ENCODE data around the gene TMEM269.

The TMEM269 gene, protein sequence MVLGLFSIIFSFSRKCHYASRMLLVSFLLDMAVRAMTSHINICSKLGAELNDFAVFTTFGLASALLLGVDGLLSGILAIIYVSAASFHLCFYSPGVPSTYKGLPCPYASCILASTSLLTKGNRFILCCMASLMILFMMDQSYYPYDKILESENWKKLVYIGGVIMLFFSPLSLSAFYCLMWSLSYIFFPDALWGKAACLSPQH

GRCh38 chr1:42784946-42785693 is at the start of gene TMEM269:
TMEM269 (plus strand) TSS chr1:42784991; CDS start chr1:42789894, 4,903 bp downstream.
- no peak for DNase-seq

DNA sequence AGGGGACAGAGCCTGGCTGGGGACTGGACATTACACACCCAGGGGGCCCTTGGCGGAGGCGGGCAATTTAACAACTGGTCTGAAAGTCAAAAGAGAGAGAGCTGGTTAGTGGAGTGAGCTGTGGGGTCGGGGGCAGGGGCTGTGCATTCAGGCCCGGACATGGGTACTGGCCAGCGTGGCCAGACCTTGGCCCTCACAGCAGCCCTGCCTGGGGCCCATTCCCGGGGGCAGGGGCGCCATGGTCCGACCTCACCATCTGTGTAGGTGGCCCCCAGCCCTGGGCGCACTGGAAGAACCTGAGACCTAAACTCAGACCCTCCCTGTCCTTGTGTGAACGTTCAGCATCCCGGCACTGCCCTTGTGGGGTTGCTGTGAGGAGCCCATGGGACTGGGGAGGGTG is 49.7 kb upstream of the TMEM269 start:
- no peak for DNase-seq

DNA sequence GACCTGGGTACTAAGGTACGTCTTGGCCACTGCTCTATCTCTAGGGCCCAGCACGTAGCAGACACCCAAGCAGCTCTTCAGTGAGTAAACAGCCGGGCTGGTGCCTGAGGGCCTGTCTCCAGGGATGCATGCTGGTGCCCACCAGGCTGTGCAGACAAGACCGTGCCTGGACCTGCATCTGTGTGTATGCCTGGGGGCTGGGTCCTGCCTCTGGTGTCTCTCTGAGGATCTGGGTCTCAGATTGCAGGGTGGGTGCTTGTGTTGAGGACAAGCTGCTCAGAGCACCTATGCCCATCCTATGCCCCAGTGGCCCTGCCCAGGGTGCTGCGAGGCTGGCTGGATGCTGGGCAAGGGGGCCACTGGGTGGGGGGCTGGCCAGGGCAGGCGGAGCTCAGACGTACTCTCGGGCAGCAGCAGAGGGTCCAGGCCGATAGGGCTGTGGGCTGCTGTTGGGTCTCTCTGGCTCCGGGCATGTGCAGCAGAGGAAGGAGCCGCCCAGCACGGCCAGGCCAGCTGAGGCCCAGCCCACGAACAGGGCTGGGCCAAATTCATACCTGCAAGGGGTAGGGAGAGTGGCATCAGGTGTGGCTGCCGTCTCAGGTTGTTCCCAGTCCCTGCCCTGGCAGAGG is 49.2 kb upstream of the TMEM269 start:
- no peak for DNase-seq

GRCh38 chr1:42736152-42736551 is 48.6 kb upstream of the TMEM269 start:
- DNase-seq, result peak; percentile 8

DNA sequence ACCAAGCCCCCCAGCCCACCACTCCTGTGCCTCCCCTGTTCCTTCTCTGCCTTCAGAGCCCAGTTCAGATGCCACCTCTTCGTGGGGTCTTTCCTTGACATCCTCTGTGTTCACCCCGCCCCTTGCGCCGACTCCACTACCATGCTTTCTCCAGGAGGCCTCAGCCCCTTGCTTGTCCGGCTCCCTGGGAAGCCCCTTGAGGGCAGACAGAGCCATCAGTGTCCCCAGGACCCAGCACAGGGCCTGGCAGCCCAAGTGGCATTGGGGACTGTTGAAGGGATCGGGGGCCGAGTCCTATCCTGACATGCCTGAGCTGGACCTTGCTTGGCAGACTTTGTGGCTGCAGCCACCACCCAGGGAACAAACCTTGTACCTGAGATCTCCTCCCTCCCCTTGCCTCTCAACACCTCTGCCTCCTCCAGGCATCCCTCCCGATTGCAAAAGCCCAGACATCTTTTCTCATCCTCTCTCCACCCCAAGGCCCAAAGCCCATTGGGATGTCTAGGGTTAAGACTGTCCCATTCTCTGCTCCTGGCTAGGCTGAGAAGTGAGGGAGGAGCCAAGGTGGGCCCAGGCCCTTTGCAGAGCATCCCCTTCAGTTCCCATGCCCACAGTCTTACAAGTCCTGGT is 48.1 kb upstream of the TMEM269 start:
- no peak for DNase-seq

GRCh38 chr1:42737257-42737656 is 47.5 kb upstream of the TMEM269 start:
- no peak for DNase-seq

- DNase-seq, result no peak
These were observed 46.7 kb upstream of the TMEM269 start for GRCh38 chr1:42737986-42738677.

DNA sequence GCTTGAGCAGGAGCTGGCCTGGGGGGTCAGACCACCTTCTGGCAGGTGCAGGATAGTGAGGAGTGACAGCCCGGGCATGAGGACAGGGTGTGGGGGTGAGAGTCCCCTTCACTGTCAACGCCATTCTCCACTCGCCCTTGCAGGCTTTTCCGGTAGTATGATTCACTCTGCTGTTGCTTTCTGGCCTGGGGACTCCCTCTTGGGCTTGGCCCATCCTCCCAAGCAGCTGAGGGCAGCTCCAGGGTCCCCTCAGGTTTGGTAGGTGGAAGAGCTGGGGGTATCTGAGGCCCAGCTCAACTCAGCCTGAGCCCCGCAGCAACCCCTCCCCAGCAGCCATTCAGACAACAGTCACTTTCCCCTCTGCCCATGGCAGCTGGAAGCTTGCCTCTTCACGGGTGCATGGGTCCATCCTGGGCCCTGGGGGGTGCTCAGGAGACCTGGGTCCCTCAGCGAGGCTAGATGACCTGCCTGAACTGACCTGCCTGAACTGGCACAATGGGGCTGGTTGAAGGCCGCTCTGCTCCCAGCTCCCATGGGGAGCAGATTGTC is 46.0 kb upstream of the TMEM269 start:
- DNase-seq, result no peak

GRCh38 chr1:42739753-42740700 is 44.8 kb upstream of the TMEM269 start, which contains the start of gene CLDN19:
CLDN19 (minus strand) TSS chr1:42740236; CDS start chr1:42740063, 173 bp downstream.
- no peak for DNase-seq

DNA sequence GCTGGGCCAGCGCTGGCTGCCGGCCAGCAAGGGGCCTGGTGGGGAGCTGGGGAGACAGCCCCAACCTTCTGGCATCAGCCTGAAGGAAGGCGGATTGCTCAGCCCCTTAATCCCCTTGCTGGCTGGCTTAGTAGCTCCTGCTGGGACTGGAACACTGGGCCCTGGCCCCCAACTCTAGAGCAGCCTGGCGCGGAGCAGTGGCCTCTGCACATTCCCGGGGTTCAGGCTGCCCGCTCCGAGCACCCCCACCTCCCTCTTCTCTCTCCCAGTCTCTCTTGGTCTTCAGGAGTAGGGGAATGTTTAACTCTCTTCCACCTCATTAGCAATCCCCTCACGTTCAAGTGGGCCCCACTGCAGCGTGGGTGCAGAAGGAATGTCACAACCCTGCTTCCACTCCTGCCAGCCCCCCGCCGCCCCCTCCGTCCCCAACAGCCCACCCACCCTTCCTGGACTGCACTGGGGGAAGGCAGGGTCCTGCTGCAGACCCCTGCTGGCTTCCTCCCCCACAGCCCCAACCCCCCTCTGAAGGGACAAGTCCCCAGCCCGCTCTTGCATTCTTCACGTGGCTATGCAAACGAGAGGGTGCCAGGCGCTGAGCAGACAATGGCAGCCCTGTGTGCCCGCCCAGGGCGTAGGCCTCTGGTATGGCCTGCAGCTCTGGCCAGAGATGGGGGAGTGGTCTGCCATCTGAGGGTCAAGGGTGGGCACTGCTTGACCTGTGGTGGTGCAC is 43.8 kb upstream of the TMEM269 start:
- DNase-seq, result no peak

DNA sequence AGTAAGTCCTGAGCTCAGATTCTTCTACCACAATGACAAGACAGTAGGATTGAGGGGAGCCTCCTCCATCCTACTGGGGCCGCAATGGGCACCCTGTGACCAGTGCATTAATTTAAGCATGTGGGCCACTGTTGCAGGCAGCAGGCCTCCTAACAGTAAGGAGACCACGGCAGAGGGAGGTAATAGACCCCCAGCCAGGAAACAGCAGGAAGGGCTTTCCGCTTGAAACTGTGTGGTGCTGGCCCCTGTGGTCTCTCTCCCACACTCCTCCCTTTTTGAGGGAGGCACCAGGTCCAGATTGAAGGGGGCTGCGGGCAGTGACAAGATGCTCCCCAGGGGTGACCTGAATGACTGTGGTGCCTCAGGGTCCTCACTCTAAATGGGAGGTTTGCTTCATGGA is 43.1 kb upstream of the TMEM269 start:
- no peak for DNase-seq

DNA sequence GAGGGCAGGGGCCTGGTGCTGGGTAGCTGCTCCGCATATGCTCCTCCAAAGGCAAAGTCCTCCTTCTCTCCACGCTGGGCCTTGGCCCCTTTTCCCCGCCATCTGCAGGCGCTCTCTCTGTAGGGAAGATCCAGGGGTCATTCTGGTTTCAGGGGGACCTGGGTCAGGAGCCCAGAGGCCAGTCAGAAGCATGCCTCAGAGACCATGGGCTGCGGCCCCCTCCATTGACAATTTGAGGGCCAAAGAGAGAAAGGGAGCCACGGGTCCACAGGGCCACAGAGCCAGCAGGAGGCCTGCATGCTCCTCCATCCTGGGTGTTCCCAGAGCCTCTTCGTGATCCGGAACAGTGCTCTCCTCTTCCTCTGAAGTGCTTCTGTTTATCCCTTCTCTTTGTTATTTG is 42.6 kb upstream of the TMEM269 start:
- no peak for DNase-seq

GRCh38 chr1:42742617-42743316 is 42.0 kb upstream of the TMEM269 start:
- no peak for DNase-seq

GRCh38 chr1:42743317-42744147 is 41.3 kb upstream of the TMEM269 start:
- DNase-seq, result no peak

- DNase-seq, result no peak
These were observed 40.7 kb upstream of the TMEM269 start for GRCh38 chr1:42744148-42744413.

DNA sequence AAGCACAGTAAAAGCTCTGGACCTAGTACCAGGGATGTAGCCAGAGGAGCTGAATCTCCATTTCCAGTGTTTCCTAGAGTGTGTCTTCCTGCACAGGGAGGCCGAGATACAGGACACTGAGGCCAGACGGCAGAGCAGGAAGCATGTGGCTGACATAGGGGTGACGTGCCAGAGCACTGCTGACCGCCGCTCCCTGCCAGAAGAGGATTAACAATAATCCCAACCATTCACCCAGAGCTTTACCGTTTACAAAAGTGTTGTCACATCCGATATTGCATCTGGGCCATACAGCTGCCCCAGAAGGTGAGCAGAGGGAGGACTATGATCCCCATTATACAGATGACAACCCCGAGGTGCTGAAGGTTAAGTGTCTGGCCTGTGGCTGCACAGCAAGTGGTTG is 38.9 kb upstream of the TMEM269 start:
- no peak for DNase-seq

- no peak for DNase-seq
These were observed 38.2 kb upstream of the TMEM269 start for GRCh38 chr1:42746436-42747105.

- DNase-seq, result peak; percentile 12
These were observed 37.7 kb upstream of the TMEM269 start for GRCh38 chr1:42747125-42747524.

DNA sequence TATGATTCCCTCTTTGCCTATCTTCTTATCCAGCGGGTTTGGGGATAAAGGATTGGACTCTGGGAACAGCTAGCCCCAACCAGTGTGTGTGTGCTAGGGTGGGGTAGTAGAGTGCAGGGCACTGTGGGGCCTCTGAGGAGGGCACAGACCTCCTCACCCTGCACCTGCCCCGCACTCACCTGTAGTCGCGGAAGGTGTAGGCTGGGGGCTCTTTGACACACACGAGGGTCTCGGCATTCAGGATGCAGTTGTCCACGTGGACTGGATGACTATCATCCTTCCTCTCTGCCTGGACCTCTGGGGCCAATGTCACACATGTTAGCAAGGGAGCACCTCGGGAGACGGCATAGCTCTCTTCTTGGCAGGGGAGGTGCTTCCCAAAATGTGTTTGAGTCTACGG is 36.8 kb upstream of the TMEM269 start:
- DNase-seq, result no peak
